Urinary bladder (tissue), 4 donors: Measurements from ENCODE around the gene DKC1. TPM values are rescaled to one million over a fixed set of nuclear protein-coding genes. Genes with fewer than 3 reads are reported as not detected.

ENCODE experiments used
- DNase-seq: peaks from one replicate; pipeline ENCODE4 v3.0.0-alpha.2; 2015; ENCODE audit errors: extremely low spot score
- H3K27ac ChIP-seq: one replicate; pipeline ENCODE4 v1.5.1; 2013; ENCODE audit warnings: low read depth, mild to moderate bottlenecking, moderate library complexity
- H3K36me3 ChIP-seq: one replicate; pipeline ENCODE4 v1.6.1; 2013; ENCODE audit warnings: mild to moderate bottlenecking, moderate library complexity; ENCODE audit not compliant: insufficient read depth
- H3K4me1 ChIP-seq: one replicate; pipeline ENCODE4 v1.6.1; 2013; ENCODE audit warnings: mild to moderate bottlenecking, moderate library complexity; ENCODE audit not compliant: insufficient read depth
- H3K4me3 ChIP-seq: one replicate; pipeline ENCODE4 v1.5.1; 2013; ENCODE audit warnings: low read depth, low read length
- WGBS: extraction: QIAGEN DNeasy Blood & Tissue Kit; methylation state at CpG from one replicate; pipeline ENCODE4 v1.1.7; 2013; 5-methylcytosine and 5-hydroxymethylcytosine counted together
- polyA plus RNA-seq: library from polyadenylated mRNA; stranded (reverse); fragments of 200-250 nt; gene quantifications from one replicate; pipeline ENCODE4 v1.2.3, GENCODE V29; 2013
- total RNA-seq: library from RNA; depleted of rRNA; stranded (reverse); fragments of >200 nt; gene quantifications from one replicate; pipeline ENCODE4 v1.2.3, GENCODE V29; 2014
- donor health status: healthy with polysubstance abuse.
- donor health status: healthy.

Gene DKC1
- total and polyA plus RNA-seq, 2 donors = 20.2 to 26.3 TPM

- Histone ChIP-seq H3K36me3 (no peaks in the 10 kb centered on the region), H3K4me3 (no peak overlapping the region), H3K4me1 (no peaks in the 10 kb centered on the region), H3K27ac (no peak overlapping the region)
- 72% methylated on average over 4 of the region's 4 CpGs for WGBS
- DNase-seq = no peak
Observed at GRCh38 chrX:154791467-154791866, 28.8 kb downstream of the DKC1 start.

GRCh38 chrX:154791939-154792338 is 29.3 kb downstream of the DKC1 start:
- Histone ChIP-seq H3K36me3 (no peaks in the 10 kb centered on the region), H3K4me1 (no peaks in the 10 kb centered on the region), H3K27ac (no peak overlapping the region), H3K4me3 (no peak overlapping the region)
- no peak for DNase-seq
- WGBS = 92% methylated on average over 8 of the region's 8 CpGs

- DNase-seq = no peak
- Histone ChIP-seq H3K36me3 (no peaks in the 10 kb centered on the region), H3K4me3 (no peak overlapping the region), H3K27ac (no peak overlapping the region), H3K4me1 (no peaks in the 10 kb centered on the region)
- 77% methylated on average over 7 of the region's 7 CpGs for WGBS
Observed at GRCh38 chrX:154793084-154793795, 30.6 kb downstream of the DKC1 start.

- no peaks in the 10 kb centered on the region for H3K4me1 ChIP-seq
- no peak overlapping the region for H3K4me3 ChIP-seq
- DNase-seq = no peak
- H3K36me3 ChIP-seq = no peaks in the 10 kb centered on the region
- 88% methylated on average over 2 of the region's 2 CpGs for WGBS
- H3K27ac ChIP-seq = no peak overlapping the region
Observed at GRCh38 chrX:154795016-154795415, 32.4 kb downstream of the DKC1 start.

- Histone ChIP-seq H3K4me3 (no peak overlapping the region), H3K27ac (no peak overlapping the region), H3K4me1 (no peaks in the 10 kb centered on the region), H3K36me3 (no peaks in the 10 kb centered on the region)
- WGBS = 70% methylated on average over 6 of the region's 6 CpGs
- no peak for DNase-seq
Observed at GRCh38 chrX:154797006-154797405, 34.3 kb downstream of the DKC1 start.

GRCh38 chrX:154799556-154800348 is 37.1 kb downstream of the DKC1 start:
- WGBS = 60% methylated on average over 9 of the region's 9 CpGs
- DNase-seq = no peak
- Histone ChIP-seq H3K27ac (no peak overlapping the region), H3K4me3 (no peak overlapping the region), H3K4me1 (no peaks in the 10 kb centered on the region), H3K36me3 (no peaks in the 10 kb centered on the region)

- WGBS = 80% methylated on average over 8 of the region's 8 CpGs
- H3K27ac ChIP-seq = no peak overlapping the region
- DNase-seq = no peak
- H3K36me3 ChIP-seq = no peaks in the 10 kb centered on the region
- no peaks in the 10 kb centered on the region for H3K4me1 ChIP-seq
- H3K4me3 ChIP-seq = no peak overlapping the region
Observed at GRCh38 chrX:154800478-154801210, 38.0 kb downstream of the DKC1 start.

GRCh38 chrX:154802947-154803346 is 40.3 kb downstream of the DKC1 start:
- no peak for DNase-seq
- no peaks in the 10 kb centered on the region for H3K36me3 ChIP-seq
- WGBS = 76% methylated on average over 2 of the region's 2 CpGs
- H3K4me1 ChIP-seq = no peaks in the 10 kb centered on the region
- no peak overlapping the region for H3K27ac ChIP-seq
- no peak overlapping the region for H3K4me3 ChIP-seq

GRCh38 chrX:154804261-154804956 is 41.7 kb downstream of the DKC1 start:
- WGBS = 32% methylated on average over 7 of the region's 7 CpGs
- H3K4me3 ChIP-seq = peak overlapping the region; percentile 51
- DNase-seq = no peak
- H3K27ac ChIP-seq = no peak overlapping the region
- no peaks in the 10 kb centered on the region for H3K4me1 ChIP-seq
- no peaks in the 10 kb centered on the region for H3K36me3 ChIP-seq

- no peaks in the 10 kb centered on the region for H3K36me3 ChIP-seq
- peak within 1 kb of the TSS; percentile 51 for H3K4me3 ChIP-seq
- DNase-seq = peak; percentile 8
- no peaks in the 10 kb centered on the region for H3K4me1 ChIP-seq
- under 1% methylated on average over 65 of the region's 65 CpGs for WGBS
- H3K27ac ChIP-seq = peak within 1 kb of the TSS; percentile 53
Observed at GRCh38 chrX:154804957-154805695, 42.5 kb downstream of the DKC1 start, which contains the start of gene MPP1. Gene MPP1 (minus strand): TSS chrX:154805485. CDS start chrX:154805373, 112 bp downstream.

GRCh38 chrX:154805696-154806091 is 43.0 kb downstream of the DKC1 start:
- peak overlapping the region; percentile 53 for H3K27ac ChIP-seq
- DNase-seq = no peak

GRCh38 chrX:154806837-154807501 is 44.3 kb downstream of the DKC1 start:
- no peak overlapping the region for H3K27ac ChIP-seq
- no peaks in the 10 kb centered on the region for H3K36me3 ChIP-seq
- no peaks in the 10 kb centered on the region for H3K4me1 ChIP-seq
- no peak overlapping the region for H3K4me3 ChIP-seq
- 98% methylated on average over 5 of the region's 5 CpGs for WGBS
- no peak for DNase-seq

More at GRCh38 chrX:154805696-154806091, 43.0 kb downstream of the DKC1 start:
- no peaks in the 10 kb centered on the region for H3K4me1 ChIP-seq
- peak overlapping the region; percentile 51 for H3K4me3 ChIP-seq
- H3K36me3 ChIP-seq = no peaks in the 10 kb centered on the region
- WGBS = 2% methylated on average over 13 of the region's 13 CpGs
